Transverse colon (tissue), 4 donors: Measurements from ENCODE around the gene OSM. TPM values are rescaled to one million over a fixed set of nuclear protein-coding genes. Genes with fewer than 3 reads are reported as not detected.

Experiments used
- DNase-seq: peaks from one replicate; pipeline ENCODE4 v3.0.0-alpha.2; 2019
- H3K27ac ChIP-seq, 4 donors: fragments of 200-600 bp; sonication (generic); 2 replicates each; pipeline ENCODE4 v1.5.1; 2016 to 2018; ENCODE audit warnings: inconsistent platforms in 4 of 4
- H3K27me3 ChIP-seq: fragments of 200-600 bp; sonication (generic); 2 replicates; pipeline ENCODE4 v1.5.1; 2017; ENCODE audit warnings: inconsistent platforms
- H3K36me3 ChIP-seq, 4 donors: fragments of 200-600 bp; sonication (generic); 2 replicates each; pipeline ENCODE4 v1.5.1; 2017 to 2019; ENCODE audit warnings: inconsistent platforms in 4 of 4
- H3K4me1 ChIP-seq, 4 donors: fragments of 200-600 bp; sonication (generic); 2 replicates each; pipeline ENCODE4 v1.5.1; 2017 to 2020; ENCODE audit warnings: inconsistent platforms in 4 of 4
- H3K4me3 ChIP-seq, 4 donors: fragments of 200-600 bp; sonication (generic); 1 replicate in 1 of 4; 2 replicates in 3 of 4; pipeline versions ENCODE4 v1.5.1 to v1.6.1; 2017 to 2019; ENCODE audit warnings: inconsistent platforms in 4 of 4
- H3K9me3 ChIP-seq, 2 donors: fragments of 200-600 bp; sonication (generic); 2 replicates each; pipeline ENCODE4 v1.5.1; 2017 to 2019; ENCODE audit warnings: inconsistent platforms in 2 of 2
- EP300 ChIP-seq: sonication (generic); formaldehyde crosslinking; IDR thresholded peaks from one replicate; pipeline ENCODE4 v1.6.1; 2017; ENCODE audit warnings: antibody characterized with exemption, low read depth
- POLR2A ChIP-seq: fragments of 450-650 bp; IDR thresholded peaks from one replicate; pipeline ENCODE4 v1.6.1; 2016; ENCODE audit warnings: antibody characterized with exemption, mild to moderate bottlenecking, moderate library complexity
- POLR2AphosphoS5 ChIP-seq, 3 donors: sonication (generic); formaldehyde crosslinking; IDR thresholded peaks; one replicate each; pipeline ENCODE4 v1.6.1; 2016; ENCODE audit warnings: antibody characterized with exemption in 3 of 3
- WGBS, 2 donors: methylation state at CpG; one replicate each; pipeline ENCODE4 v1.1.5; 2018; ENCODE audit warnings: low coverage in 1 of 2; 5-methylcytosine and 5-hydroxymethylcytosine counted together
- in situ Hi-C, 4 donors: fragments of 200-750 bp; cut with MboI; loops; one replicate each; pipeline versions ENCODE4 v1.15.0 to v1.15.1; 2017; ENCODE audit warnings: low sequenced_read_pairs in 3 of 4, low pct_ligation_motif_present in 1 of 4, low pct_unique_long_range_greater_than_20kb in 1 of 4
- intact Hi-C: fragments of 100-400 bp; cut with DNase I; formaldehyde crosslinking; loops from one replicate; pipeline ENCODE4 v1.15.1; 2023; ENCODE audit warnings: low total_unique reads
- total RNA-seq, 4 donors: library from RNA; depleted of rRNA; stranded (reverse); fragments of >200 nt; gene quantifications; one replicate each; pipeline ENCODE4 v1.1.0, GENCODE V29; 2016
- TF ChIP-seq, protein P1 (sequence below), 5 experiments: fragments of 200-600 bp in 3 of 5; fragments of 450-650 bp in 2 of 5; sonication (generic) in 3 of 5; IDR thresholded peaks; 1 replicate in 2 of 5; 2 replicates in 3 of 5; pipeline ENCODE4 v1.5.1; 2016 to 2017; ENCODE audit warnings: antibody characterized with exemption in 5 of 5, inconsistent platforms in 3 of 5, mild to moderate bottlenecking in 2 of 5, moderate library complexity in 1 of 5

Gene OSM
- total RNA-seq, 4 donors from 2014 or later, result not detected

DNA sequence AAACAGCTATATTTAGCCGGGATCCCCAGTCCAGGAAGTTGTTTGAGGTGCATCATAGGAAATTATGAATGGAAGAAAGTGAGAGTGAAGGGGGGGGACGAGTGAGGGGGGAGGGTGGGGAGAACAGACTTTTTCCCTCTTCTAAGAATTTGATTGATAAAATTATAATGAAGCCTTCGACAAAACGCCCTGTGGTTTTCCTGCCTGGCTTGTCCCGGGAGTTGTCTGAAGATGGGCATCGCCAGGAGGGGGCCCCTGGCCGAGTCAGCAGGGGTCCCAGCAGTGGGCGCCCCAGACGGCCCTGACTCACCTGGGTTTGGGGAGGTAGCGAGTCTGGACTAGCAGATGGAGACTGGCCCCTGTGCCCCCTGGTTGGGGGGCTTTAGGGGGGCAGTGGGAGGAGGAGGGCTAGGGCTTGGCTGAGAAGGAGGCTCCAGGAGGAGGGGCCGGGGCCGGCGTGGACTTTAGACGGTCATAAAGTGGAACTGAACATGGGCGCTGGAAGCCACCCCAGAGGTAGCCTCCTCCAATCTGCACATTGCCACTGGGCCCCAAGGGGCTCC is 19.8 kb downstream of the OSM start:
- H3K4me3 ChIP-seq, result peak overlapping the region in 3 of 4 donors; percentile 43 to 62 (median 54)

DNA sequence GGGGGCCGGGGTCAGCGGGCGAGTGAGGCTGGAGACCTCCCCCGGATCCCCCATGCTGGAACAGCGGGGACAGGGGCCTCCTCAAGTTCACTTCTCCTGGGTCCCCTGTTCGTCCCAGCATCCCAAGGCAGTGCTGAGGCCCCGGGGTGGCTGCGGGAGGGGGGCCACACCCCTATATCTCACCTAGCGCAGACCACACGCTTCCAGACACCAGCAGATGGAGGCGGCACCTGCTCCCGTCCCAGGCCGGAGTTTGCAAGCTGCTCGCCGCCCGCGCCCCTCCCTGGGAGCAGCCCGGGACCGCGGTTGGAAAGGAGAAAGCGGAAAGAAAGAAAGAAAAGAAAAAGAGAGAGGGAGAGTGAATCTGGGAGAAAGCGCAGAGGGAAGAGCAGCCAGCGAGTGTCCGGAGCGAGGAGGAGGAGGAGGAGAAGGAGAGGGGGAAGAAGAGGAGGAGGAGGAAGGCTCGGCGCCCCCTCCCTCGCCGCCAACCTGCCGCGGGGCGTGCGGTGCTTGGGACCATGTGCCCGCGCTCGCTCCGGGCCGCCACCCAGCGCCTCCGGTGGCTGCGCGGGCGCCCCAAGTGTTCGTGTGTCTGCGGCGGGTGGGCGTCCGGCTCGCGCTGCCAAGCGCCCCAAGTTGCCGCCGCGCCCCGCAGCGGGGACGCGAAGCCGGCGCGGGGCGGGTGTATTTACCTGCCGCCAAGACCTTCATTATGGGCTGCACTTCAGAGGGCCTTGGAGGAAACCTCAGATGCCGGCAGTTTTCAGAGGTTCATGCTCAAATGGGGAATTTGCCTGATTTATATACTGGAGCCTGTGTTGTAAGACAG is 20.5 kb downstream of the OSM start, which contains the start of gene LIF:
Gene LIF (minus strand): TSS at position 775 of the 829 bp plus-strand sequence. CDS start 64 bp downstream, at position 711.
- Histone ChIP-seq H3K27ac (peak within 1 kb of the TSS; percentile 75 to 86 (median 84)), H3K4me1 (peaks cover 5 to 38% (median 36%) of the 10 kb centered on the region in 4 donors), H3K9me3 (no peaks in the 10 kb centered on the region), H3K36me3 (no peaks in the 10 kb centered on the region), H3K27me3 (peaks cover 16% of the 10 kb centered on the region), H3K4me3 (peak within 1 kb of the TSS; percentile 27 to 62 (median 48))
- in situ Hi-C loops, result no loop called here
- peak; percentile 52 for DNase-seq
- 2% methylated on average over 57 of the region's 64 CpGs; no CpG with 5 or more reads in 1 of the 2 donors for WGBS, 2 donors
- TF ChIP-seq POLR2AphosphoS5 (IDR thresholded peaks at IDR 0.05) (peak in 1 of 3 donors; percentile 15), POLR2A (peak; percentile 53), EP300 (no peak)
- TF ChIP-seq, protein P1, sequence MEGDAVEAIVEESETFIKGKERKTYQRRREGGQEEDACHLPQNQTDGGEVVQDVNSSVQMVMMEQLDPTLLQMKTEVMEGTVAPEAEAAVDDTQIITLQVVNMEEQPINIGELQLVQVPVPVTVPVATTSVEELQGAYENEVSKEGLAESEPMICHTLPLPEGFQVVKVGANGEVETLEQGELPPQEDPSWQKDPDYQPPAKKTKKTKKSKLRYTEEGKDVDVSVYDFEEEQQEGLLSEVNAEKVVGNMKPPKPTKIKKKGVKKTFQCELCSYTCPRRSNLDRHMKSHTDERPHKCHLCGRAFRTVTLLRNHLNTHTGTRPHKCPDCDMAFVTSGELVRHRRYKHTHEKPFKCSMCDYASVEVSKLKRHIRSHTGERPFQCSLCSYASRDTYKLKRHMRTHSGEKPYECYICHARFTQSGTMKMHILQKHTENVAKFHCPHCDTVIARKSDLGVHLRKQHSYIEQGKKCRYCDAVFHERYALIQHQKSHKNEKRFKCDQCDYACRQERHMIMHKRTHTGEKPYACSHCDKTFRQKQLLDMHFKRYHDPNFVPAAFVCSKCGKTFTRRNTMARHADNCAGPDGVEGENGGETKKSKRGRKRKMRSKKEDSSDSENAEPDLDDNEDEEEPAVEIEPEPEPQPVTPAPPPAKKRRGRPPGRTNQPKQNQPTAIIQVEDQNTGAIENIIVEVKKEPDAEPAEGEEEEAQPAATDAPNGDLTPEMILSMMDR (IDR thresholded peaks at IDR 0.05), result peak in 1 of 5 experiments; percentile 6
- intact Hi-C loops, result no loop called here

More for the DNA sequence above, 19.8 kb downstream of the OSM start:
- Histone ChIP-seq H3K27ac (peak overlapping the region; percentile 75 to 86 (median 84)), H3K27me3 (peaks cover 16% of the 10 kb centered on the region), H3K4me1 (peaks cover 5 to 40% (median 36%) of the 10 kb centered on the region in 4 donors), H3K9me3 (no peaks in the 10 kb centered on the region), H3K36me3 (no peaks in the 10 kb centered on the region)
- peak; percentile 85 for DNase-seq
- in situ Hi-C loops, result no loop called here
- WGBS, 2 donors, result 0 to 19% methylated on average over 3 to 15 of the region's 15 CpGs
- intact Hi-C loops, result no loop called here
- no peak for TF ChIP-seq POLR2A
- TF ChIP-seq, protein P1 (IDR thresholded peaks at IDR 0.05), result peak in 2 of 5 experiments; percentile 13 to 35

- Histone ChIP-seq H3K4me1 (peaks cover 5 to 38% (median 36%) of the 10 kb centered on the region in 4 donors), H3K9me3 (no peaks in the 10 kb centered on the region), H3K36me3 (no peaks in the 10 kb centered on the region), H3K27ac (peak overlapping the region; percentile 75 to 86 (median 84)), H3K4me3 (peak overlapping the region; percentile 27 to 62 (median 48)), H3K27me3 (peaks cover 16% of the 10 kb centered on the region)
- WGBS, 2 donors, result 52 to 73% methylated on average over 4 to 15 of the region's 15 CpGs
- TF ChIP-seq POLR2AphosphoS5 (IDR thresholded peaks at IDR 0.05), result no peak
- TF ChIP-seq, protein P1 (IDR thresholded peaks at IDR 0.05), result no peak
- TF ChIP-seq POLR2A, result no peak
- TF ChIP-seq EP300, result no peak
- peak; percentile 56 for DNase-seq
- intact Hi-C loops, result no loop called here
- in situ Hi-C loops, result no loop called here
These were observed 21.3 kb downstream of the OSM start for GRCh38 chr22:30245181-30245984.

- in situ Hi-C loops, result no loop called here
- intact Hi-C loops, result no loop called here
- WGBS, 2 donors, result 84% methylated on average over 5 of the region's 5 CpGs; no CpG with 5 or more reads in 1 of the 2 donors
- Histone ChIP-seq H3K9me3 (no peaks in the 10 kb centered on the region), H3K27me3 (peaks cover 16% of the 10 kb centered on the region), H3K27ac (peak overlapping the region in 1 of 4 donors; percentile 84), H3K4me3 (no peak overlapping the region), H3K36me3 (no peaks in the 10 kb centered on the region), H3K4me1 (peaks cover 5 to 38% (median 36%) of the 10 kb centered on the region in 4 donors)
- DNase-seq, result no peak
- no peak for TF ChIP-seq POLR2A
- no peak for TF ChIP-seq POLR2AphosphoS5 (IDR thresholded peaks at IDR 0.05)
- TF ChIP-seq EP300, result no peak
- TF ChIP-seq, protein P1 (IDR thresholded peaks at IDR 0.05), result no peak
These were observed 22.0 kb downstream of the OSM start for GRCh38 chr22:30244641-30245040.
